ENCODE results near the gene PHB1.

- no peak for TF ChIP-seq POLR2A (IDR thresholded peaks at IDR 0.05)
- no peak for TF ChIP-seq CTCF (IDR thresholded peaks at IDR 0.05)
- TF ChIP-seq POLR2AphosphoS5 (IDR thresholded peaks at IDR 0.05) = no peak
Measured at GRCh38 chr17:49459401-49459984, 44.8 kb upstream of the PHB1 start.

Measured in gastroesophageal sphincter (tissue), 3 donors.